ENCODE data around the gene HS6ST2. TPM values are rescaled to one million over a fixed set of nuclear protein-coding genes. Genes with fewer than 3 reads are reported as not detected.

HS6ST2 gene
- total and polyA plus RNA-seq, 5 donors from 2014 or later: not detected

DNA sequence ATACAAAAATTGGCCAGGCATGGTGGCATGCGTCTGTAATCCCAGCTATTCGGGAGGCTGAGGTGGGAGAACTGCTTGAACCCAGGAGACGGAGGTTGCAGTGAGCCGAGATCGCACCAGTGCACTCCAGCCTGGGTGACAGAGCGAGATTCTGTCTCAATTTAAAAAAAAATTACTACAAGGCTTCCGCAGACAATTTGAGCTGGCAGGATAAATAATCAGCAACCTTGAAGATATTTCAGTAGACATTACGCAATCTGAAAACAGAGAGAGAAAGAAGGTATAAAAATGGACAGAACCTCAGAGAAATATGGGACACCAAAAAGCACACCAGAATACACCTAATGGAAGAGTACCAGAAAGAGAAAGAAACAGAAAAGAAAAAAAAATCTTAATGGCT lies 25.3 kb downstream of the HS6ST2 start:
- Histone ChIP-seq H3K9me3 (ENCODE audit: control insufficient read depth in 2 of 2, low read length in 2 of 2) (no peaks in the 10 kb centered on the region), H3K4me3 (ENCODE audit: low read depth, low read length) (no peak overlapping the region), H3K27me3 (ENCODE audit: control insufficient read depth, insufficient read depth, low read length) (no peaks in the 10 kb centered on the region), H3K4me1 (ENCODE audit: control insufficient read depth, insufficient read depth, low read length, poor library complexity, severe bottlenecking) (no peaks in the 10 kb centered on the region), H3K27ac (ENCODE audit: insufficient read depth, low read length, poor library complexity, severe bottlenecking) (no peak overlapping the region), H3K36me3 (ENCODE audit: control insufficient read depth, insufficient read depth, low read length) (no peaks in the 10 kb centered on the region)
- peaks cover 0 to 1% (median 0%) of the 10 kb centered on the region in 7 donors for H3K9me3 Mint-ChIP-seq
- DNase-seq (no peak), ATAC-seq (ENCODE audit: low read depth in 2 of 2) (no peak)
- H3K27ac Mint-ChIP-seq: no peak overlapping the region
- no peaks in the 10 kb centered on the region for H3K36me3 Mint-ChIP-seq
- no peak overlapping the region for H3K4me3 Mint-ChIP-seq
- no peaks in the 10 kb centered on the region for H3K4me1 Mint-ChIP-seq
- H3K27me3 Mint-ChIP-seq: no peaks in the 10 kb centered on the region

DNA sequence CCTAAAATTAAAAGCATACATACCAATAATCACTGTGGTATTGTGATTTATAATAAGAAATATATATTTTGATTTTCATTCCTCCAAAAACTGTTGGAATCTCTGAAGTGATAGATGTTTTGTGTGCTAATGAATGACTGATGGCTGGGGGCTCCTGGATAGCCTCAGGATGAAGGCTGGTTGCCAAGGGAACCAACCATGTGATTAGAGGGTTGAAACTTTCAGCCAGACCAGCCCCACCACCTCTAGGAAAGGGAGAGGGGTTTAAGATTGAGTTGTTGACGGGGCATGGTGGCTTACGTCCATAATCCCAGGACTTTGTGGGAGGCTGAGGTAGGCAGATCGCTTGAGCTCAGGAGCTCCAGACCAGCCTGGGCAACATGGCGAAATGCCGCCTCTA lies 34.0 kb downstream of the HS6ST2 start:
- H3K27me3 Mint-ChIP-seq: no peaks in the 10 kb centered on the region
- Histone ChIP-seq H3K4me1 (ENCODE audit: control insufficient read depth, insufficient read depth, low read length, poor library complexity, severe bottlenecking) (no peaks in the 10 kb centered on the region), H3K9me3 (ENCODE audit: control insufficient read depth in 2 of 2, low read length in 2 of 2) (no peaks in the 10 kb centered on the region), H3K36me3 (ENCODE audit: control insufficient read depth, insufficient read depth, low read length) (no peaks in the 10 kb centered on the region), H3K4me3 (ENCODE audit: low read depth, low read length) (no peak overlapping the region), H3K27me3 (ENCODE audit: control insufficient read depth, insufficient read depth, low read length) (no peaks in the 10 kb centered on the region), H3K27ac (ENCODE audit: insufficient read depth, low read length, poor library complexity, severe bottlenecking) (no peak overlapping the region)
- H3K9me3 Mint-ChIP-seq: peaks cover 0 to 1% (median 0%) of the 10 kb centered on the region in 7 donors
- no peak for DNase-seq
- H3K4me3 Mint-ChIP-seq: no peak overlapping the region
- no peak overlapping the region for H3K27ac Mint-ChIP-seq
- no peaks in the 10 kb centered on the region for H3K4me1 Mint-ChIP-seq
- ATAC-seq (ENCODE audit: low read depth in 2 of 2): no peak
- no peaks in the 10 kb centered on the region for H3K36me3 Mint-ChIP-seq

DNA sequence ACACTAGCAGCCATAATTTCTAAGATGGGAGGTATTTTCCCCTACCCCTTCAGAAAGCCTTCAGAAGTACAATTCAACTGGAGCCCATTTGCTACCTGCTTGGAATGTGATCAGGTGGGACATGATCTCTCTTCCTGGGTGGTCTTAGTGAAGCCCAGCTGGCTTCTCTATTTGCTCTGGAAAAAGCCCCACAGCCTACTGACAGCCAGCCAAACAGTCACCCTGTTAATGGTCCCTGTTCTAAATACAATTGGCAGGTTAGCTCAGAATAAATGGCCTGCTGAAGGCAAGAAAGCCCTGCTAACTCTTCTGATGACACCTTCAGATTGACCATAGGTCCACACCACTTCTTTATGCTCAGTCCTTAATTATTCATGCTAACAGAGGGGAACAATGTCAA lies 39.9 kb downstream of the HS6ST2 start:
- H3K9me3 ChIP-seq (ENCODE audit: control insufficient read depth in 2 of 2, low read length in 2 of 2): no peaks in the 10 kb centered on the region
- Mint-ChIP-seq H3K4me3 (no peak overlapping the region), H3K27ac (no peak overlapping the region), H3K4me1 (no peaks in the 10 kb centered on the region), H3K27me3 (no peaks in the 10 kb centered on the region), H3K9me3 (peaks cover 0 to 1% (median 0%) of the 10 kb centered on the region in 7 donors), H3K36me3 (no peaks in the 10 kb centered on the region)
- no peak overlapping the region for H3K4me3 ChIP-seq (ENCODE audit: low read depth, low read length)
- DNase-seq: no peak
- H3K27ac ChIP-seq (ENCODE audit: insufficient read depth, low read length, poor library complexity, severe bottlenecking): no peak overlapping the region
- no peak for ATAC-seq (ENCODE audit: low read depth in 2 of 2)
- H3K27me3 ChIP-seq (ENCODE audit: control insufficient read depth, insufficient read depth, low read length): no peaks in the 10 kb centered on the region
- no peaks in the 10 kb centered on the region for H3K36me3 ChIP-seq (ENCODE audit: control insufficient read depth, insufficient read depth, low read length)
- no peaks in the 10 kb centered on the region for H3K4me1 ChIP-seq (ENCODE audit: control insufficient read depth, insufficient read depth, low read length, poor library complexity, severe bottlenecking)

DNA sequence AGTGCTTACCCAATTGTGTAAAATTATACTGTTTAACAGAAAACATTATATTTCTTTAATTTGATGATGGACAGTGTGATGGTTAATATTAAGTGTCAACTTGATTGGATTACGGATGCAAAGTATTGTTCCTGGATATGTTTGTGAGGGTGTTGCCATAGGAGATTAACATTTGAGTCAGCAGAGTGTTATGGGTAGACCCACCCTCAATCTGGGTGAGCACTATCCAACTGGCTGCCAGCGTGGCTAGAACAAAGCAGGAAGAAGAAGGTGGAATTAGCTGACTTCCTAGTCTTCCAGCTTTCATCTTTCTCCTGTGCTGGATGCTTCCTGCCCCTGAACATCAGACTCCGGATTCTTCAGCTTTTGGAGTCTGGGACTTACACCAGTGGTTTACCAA lies 42.1 kb downstream of the HS6ST2 start:
- H3K4me1 ChIP-seq (ENCODE audit: control insufficient read depth, insufficient read depth, low read length, poor library complexity, severe bottlenecking): no peaks in the 10 kb centered on the region
- ATAC-seq (ENCODE audit: low read depth in 2 of 2): no peak
- no peaks in the 10 kb centered on the region for H3K27me3 ChIP-seq (ENCODE audit: control insufficient read depth, insufficient read depth, low read length)
- no peaks in the 10 kb centered on the region for H3K9me3 ChIP-seq (ENCODE audit: control insufficient read depth in 2 of 2, low read length in 2 of 2)
- Mint-ChIP-seq H3K4me3 (no peak overlapping the region), H3K27ac (no peak overlapping the region), H3K4me1 (no peaks in the 10 kb centered on the region), H3K27me3 (no peaks in the 10 kb centered on the region), H3K9me3 (peaks cover 0 to 1% (median 0%) of the 10 kb centered on the region in 7 donors), H3K36me3 (no peaks in the 10 kb centered on the region)
- DNase-seq: no peak
- no peaks in the 10 kb centered on the region for H3K36me3 ChIP-seq (ENCODE audit: control insufficient read depth, insufficient read depth, low read length)
- H3K27ac ChIP-seq (ENCODE audit: insufficient read depth, low read length, poor library complexity, severe bottlenecking): no peak overlapping the region
- H3K4me3 ChIP-seq (ENCODE audit: low read depth, low read length): no peak overlapping the region

- no peak overlapping the region for H3K4me3 Mint-ChIP-seq
- DNase-seq (no peak), ATAC-seq (ENCODE audit: low read depth in 2 of 2) (no peak)
- no peaks in the 10 kb centered on the region for H3K9me3 ChIP-seq (ENCODE audit: control insufficient read depth in 2 of 2, low read length in 2 of 2)
- no peaks in the 10 kb centered on the region for H3K36me3 Mint-ChIP-seq
- no peak overlapping the region for H3K4me3 ChIP-seq (ENCODE audit: low read depth, low read length)
- no peaks in the 10 kb centered on the region for H3K36me3 ChIP-seq (ENCODE audit: control insufficient read depth, insufficient read depth, low read length)
- H3K9me3 Mint-ChIP-seq: peaks cover 0 to 1% (median 0%) of the 10 kb centered on the region in 7 donors
- H3K27ac Mint-ChIP-seq: no peak overlapping the region
- H3K4me1 Mint-ChIP-seq: no peaks in the 10 kb centered on the region
- H3K27me3 Mint-ChIP-seq: no peaks in the 10 kb centered on the region
- H3K27me3 ChIP-seq (ENCODE audit: control insufficient read depth, insufficient read depth, low read length): no peaks in the 10 kb centered on the region
- H3K27ac ChIP-seq (ENCODE audit: insufficient read depth, low read length, poor library complexity, severe bottlenecking): no peak overlapping the region
- no peaks in the 10 kb centered on the region for H3K4me1 ChIP-seq (ENCODE audit: control insufficient read depth, insufficient read depth, low read length, poor library complexity, severe bottlenecking)
These were observed 48.8 kb downstream of the HS6ST2 start for GRCh38 chrX:132909643-132910042.

DNA sequence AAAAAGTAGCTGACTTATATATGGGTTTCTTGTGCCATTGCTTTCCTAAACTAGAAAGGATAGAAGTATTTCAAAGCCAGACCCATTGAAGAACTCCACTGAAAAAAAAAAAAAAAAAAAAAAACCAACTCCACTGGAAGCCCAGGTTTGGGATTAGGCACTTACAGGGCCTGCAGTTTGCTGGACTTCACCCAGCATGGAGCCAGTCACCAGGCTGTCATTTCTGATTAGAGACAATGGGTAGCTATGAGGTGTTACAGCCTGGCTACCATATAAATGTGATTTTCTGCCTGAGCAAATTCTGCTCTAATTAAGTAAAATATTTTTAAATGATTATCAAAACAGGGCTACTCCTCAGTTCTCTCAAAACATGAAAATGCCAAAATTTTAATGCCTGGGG lies 49.5 kb downstream of the HS6ST2 start:
- no peaks in the 10 kb centered on the region for H3K9me3 ChIP-seq (ENCODE audit: control insufficient read depth in 2 of 2, low read length in 2 of 2)
- no peak overlapping the region for H3K4me3 Mint-ChIP-seq
- H3K36me3 Mint-ChIP-seq: no peaks in the 10 kb centered on the region
- no peak overlapping the region for H3K4me3 ChIP-seq (ENCODE audit: low read depth, low read length)
- H3K9me3 Mint-ChIP-seq: peaks cover 0 to 1% (median 0%) of the 10 kb centered on the region in 7 donors
- H3K27me3 Mint-ChIP-seq: no peaks in the 10 kb centered on the region
- ATAC-seq (ENCODE audit: low read depth in 2 of 2) (no peak), DNase-seq (no peak)
- no peaks in the 10 kb centered on the region for H3K27me3 ChIP-seq (ENCODE audit: control insufficient read depth, insufficient read depth, low read length)
- no peak overlapping the region for H3K27ac Mint-ChIP-seq
- H3K27ac ChIP-seq (ENCODE audit: insufficient read depth, low read length, poor library complexity, severe bottlenecking): no peak overlapping the region
- H3K4me1 Mint-ChIP-seq: no peaks in the 10 kb centered on the region
- H3K36me3 ChIP-seq (ENCODE audit: control insufficient read depth, insufficient read depth, low read length): no peaks in the 10 kb centered on the region
- H3K4me1 ChIP-seq (ENCODE audit: control insufficient read depth, insufficient read depth, low read length, poor library complexity, severe bottlenecking): no peaks in the 10 kb centered on the region

DNA sequence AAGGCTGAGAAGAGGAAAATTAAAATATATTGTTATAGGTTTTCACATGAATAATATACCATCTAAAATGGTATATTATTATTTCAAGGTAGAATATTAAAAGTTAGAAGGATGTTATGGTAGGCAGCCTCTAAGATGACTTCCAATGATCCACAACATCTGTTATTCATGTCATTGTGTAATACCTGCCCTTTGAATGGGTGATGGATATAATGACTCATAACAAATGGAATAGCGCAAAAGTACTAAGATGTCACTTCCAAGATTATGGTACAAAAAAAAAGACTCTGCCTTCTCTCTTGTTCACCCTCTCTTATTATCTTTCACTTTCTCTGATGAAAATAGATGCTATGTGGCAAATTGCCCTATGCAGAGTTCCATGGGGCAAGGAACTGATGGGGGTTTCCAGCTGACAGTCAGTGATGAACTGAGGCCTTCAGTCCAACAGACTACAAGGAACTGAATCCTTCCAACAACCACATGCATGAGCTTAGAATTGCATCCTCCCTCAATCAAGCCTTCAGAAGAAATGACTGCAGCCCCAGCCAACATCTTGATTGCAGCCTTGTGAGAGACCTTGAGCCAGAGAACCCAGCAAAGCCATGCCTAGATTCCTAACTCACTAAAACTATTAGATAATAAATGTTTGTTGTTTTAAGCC lies 57.7 kb downstream of the HS6ST2 start:
- no peaks in the 10 kb centered on the region for H3K9me3 ChIP-seq (ENCODE audit: control insufficient read depth in 2 of 2, low read length in 2 of 2)
- ATAC-seq (ENCODE audit: low read depth in 2 of 2): no peak
- no peaks in the 10 kb centered on the region for H3K9me3 Mint-ChIP-seq
- no peak overlapping the region for H3K4me3 ChIP-seq (ENCODE audit: low read depth, low read length)
- no peaks in the 10 kb centered on the region for H3K36me3 ChIP-seq (ENCODE audit: control insufficient read depth, insufficient read depth, low read length)
- H3K36me3 Mint-ChIP-seq: no peaks in the 10 kb centered on the region
- no peak overlapping the region for H3K4me3 Mint-ChIP-seq
- H3K27ac ChIP-seq (ENCODE audit: insufficient read depth, low read length, poor library complexity, severe bottlenecking): no peak overlapping the region
- no peaks in the 10 kb centered on the region for H3K4me1 ChIP-seq (ENCODE audit: control insufficient read depth, insufficient read depth, low read length, poor library complexity, severe bottlenecking)
- no peaks in the 10 kb centered on the region for H3K27me3 ChIP-seq (ENCODE audit: control insufficient read depth, insufficient read depth, low read length)
- no peaks in the 10 kb centered on the region for H3K27me3 Mint-ChIP-seq
- no peaks in the 10 kb centered on the region for H3K4me1 Mint-ChIP-seq
- no peak for DNase-seq
- H3K27ac Mint-ChIP-seq: no peak overlapping the region

DNA sequence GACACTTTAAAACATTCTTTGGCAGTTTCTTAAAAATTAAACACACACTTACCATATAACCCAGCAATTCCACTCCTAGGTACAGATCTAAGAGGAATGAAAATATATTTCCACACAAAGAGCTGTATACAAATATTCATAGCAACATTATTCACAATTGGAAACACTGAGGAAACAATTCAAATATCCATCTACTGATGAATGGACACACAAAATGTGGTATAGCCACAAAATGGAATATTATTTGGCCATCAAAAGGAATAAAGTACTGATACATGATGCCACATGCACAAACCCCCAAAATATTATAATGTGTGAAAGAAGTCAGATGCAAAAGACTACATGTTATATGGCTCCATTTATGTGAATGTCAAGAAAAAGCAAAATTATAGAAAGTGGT lies 70.9 kb downstream of the HS6ST2 start:
- H3K27me3 ChIP-seq (ENCODE audit: control insufficient read depth, insufficient read depth, low read length): no peaks in the 10 kb centered on the region
- H3K4me3 ChIP-seq (ENCODE audit: low read depth, low read length): no peak overlapping the region
- Mint-ChIP-seq H3K4me3 (no peak overlapping the region), H3K4me1 (no peaks in the 10 kb centered on the region), H3K36me3 (no peaks in the 10 kb centered on the region), H3K27me3 (no peaks in the 10 kb centered on the region), H3K27ac (no peak overlapping the region), H3K9me3 (peaks cover 0 to 5% (median 1%) of the 10 kb centered on the region in 7 donors)
- no peaks in the 10 kb centered on the region for H3K9me3 ChIP-seq (ENCODE audit: control insufficient read depth in 2 of 2, low read length in 2 of 2)
- no peak overlapping the region for H3K27ac ChIP-seq (ENCODE audit: insufficient read depth, low read length, poor library complexity, severe bottlenecking)
- ATAC-seq (ENCODE audit: low read depth in 2 of 2): no peak
- no peak for DNase-seq
- H3K36me3 ChIP-seq (ENCODE audit: control insufficient read depth, insufficient read depth, low read length): no peaks in the 10 kb centered on the region
- H3K4me1 ChIP-seq (ENCODE audit: control insufficient read depth, insufficient read depth, low read length, poor library complexity, severe bottlenecking): no peaks in the 10 kb centered on the region

All from CD4-positive, CD25-positive, alpha-beta regulatory T cell (primary cell).